Stimulated activated naive B cell treated with anti-CD40 and anti-IgM and Interleukin-4, amounts not matched to agents 10 μg/mL and 1 μg/mL and 100 μg/mL, for 72 hours (primary cell): ENCODE data around the gene CYP4F22.
"Not testable (repeated sequence)": the region's sequence is repeated elsewhere in the genome, so short reads cannot be mapped to it uniquely, and the experiment has no call there.

Source experiments
- ATAC-seq, 2 donors: fragments of 150-1000 bp; cut with Tn5 transposase; replicated peaks; 2 replicates each; pipeline ENCODE4 v1.10.0; 2021; ENCODE audit warnings: moderate library complexity in 1 of 2
- DNase-seq: peaks from one replicate; pipeline ENCODE4 v3.0.0; 2021
- H3K27ac Mint-ChIP-seq: one replicate; pipeline ENCODE4 v1.8.0; 2022; ENCODE audit warnings: mild to moderate bottlenecking, mixed read lengths
- H3K27me3 Mint-ChIP-seq, 2 donors: one replicate each; pipeline ENCODE4 v1.8.0; 2022; ENCODE audit warnings: mixed read lengths in 2 of 2
- H3K36me3 Mint-ChIP-seq, 2 donors: one replicate each; pipeline ENCODE4 v1.8.0; 2022; ENCODE audit warnings: mixed read lengths in 2 of 2, mild to moderate bottlenecking in 1 of 2
- H3K4me1 Mint-ChIP-seq, 2 donors: one replicate each; pipeline ENCODE4 v1.8.0; 2022; ENCODE audit warnings: mixed read lengths in 2 of 2, mild to moderate bottlenecking in 1 of 2
- H3K4me3 Mint-ChIP-seq, 2 donors: one replicate each; pipeline ENCODE4 v1.8.0; 2022; ENCODE audit warnings: mild to moderate bottlenecking in 2 of 2, mixed read lengths in 2 of 2, moderate library complexity in 1 of 2
- H3K9me3 Mint-ChIP-seq, 2 donors: one replicate each; pipeline ENCODE4 v1.8.0; 2022; ENCODE audit warnings: mixed read lengths in 2 of 2, mild to moderate bottlenecking in 1 of 2

CYP4F22 gene

GRCh38 chr19:15476325-15476724 is 32.0 kb upstream of the CYP4F22 start:
- DNase-seq (no peak), ATAC-seq (no peak)
- Mint-ChIP-seq H3K4me1 (peaks cover 4 to 5% of the 10 kb centered on the region in 2 donors), H3K27ac (no peak overlapping the region), H3K36me3 (peaks cover 0 to 4% of the 10 kb centered on the region in 2 donors), H3K4me3 (no peak overlapping the region), H3K27me3 (peaks cover 7% of the 10 kb centered on the region in 2 donors), H3K9me3 (no peaks in the 10 kb centered on the region)

DNA sequence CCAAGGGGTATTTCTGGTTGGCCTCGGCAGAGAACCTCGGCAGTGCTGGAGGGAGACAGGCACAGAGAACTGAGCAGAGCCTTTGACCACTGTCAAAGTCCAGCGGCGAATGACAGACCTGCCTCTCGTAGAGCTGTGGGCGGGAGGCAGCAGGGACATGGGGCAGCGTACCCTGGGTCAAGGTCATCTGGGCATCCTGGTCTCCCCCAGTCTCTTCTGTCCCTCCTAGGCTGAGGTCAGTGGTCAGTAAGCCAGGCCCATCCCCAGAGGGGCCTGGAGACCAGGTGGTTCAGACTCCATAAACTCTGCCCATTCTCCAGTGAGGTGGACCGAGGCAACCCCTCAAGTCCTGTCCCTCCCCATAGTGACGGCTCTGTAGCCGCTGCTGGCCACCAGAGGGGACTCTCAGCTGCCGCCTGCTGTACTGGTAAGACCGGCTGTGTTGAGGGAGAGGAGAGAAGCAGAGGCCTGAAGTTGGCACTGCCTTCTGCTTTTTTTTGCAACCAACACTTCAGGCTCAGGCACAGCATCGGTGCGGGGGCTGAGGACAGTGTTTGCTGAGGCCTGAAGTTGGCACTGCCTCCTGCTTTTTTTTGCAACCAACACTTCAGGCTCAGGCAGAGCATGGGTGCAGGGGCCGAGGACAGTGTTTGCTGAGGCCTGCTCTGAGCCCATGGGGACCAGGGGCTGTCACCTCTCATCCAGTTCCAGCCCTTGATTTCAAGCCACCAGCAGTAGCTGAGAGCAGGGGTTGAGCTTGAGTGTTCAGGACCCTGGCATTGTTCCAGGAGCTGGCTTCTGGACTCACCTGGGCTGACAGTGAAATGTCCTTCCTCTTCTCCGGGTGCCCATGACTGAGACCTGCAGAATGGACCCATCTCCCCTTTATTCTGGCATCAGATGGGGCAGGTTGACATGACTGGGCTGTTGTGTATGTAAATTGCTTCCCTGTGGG is 28.7 kb upstream of the CYP4F22 start, which contains the start of gene PGLYRP2:
TSS of gene PGLYRP2 (minus strand) at position 111 of the 955 bp plus-strand sequence. CDS start 130 bp downstream, outside the sequence.
- H3K36me3 Mint-ChIP-seq = peaks cover 0 to 4% of the 10 kb centered on the region in 2 donors
- ATAC-seq = peak; percentile 20 to 29
- no peak within 1 kb of the TSS for H3K4me3 Mint-ChIP-seq
- no peaks in the 10 kb centered on the region for H3K27me3 Mint-ChIP-seq
- no peak within 1 kb of the TSS for H3K27ac Mint-ChIP-seq
- DNase-seq = no peak
- H3K9me3 Mint-ChIP-seq = no peaks in the 10 kb centered on the region
- peaks cover 12 to 17% of the 10 kb centered on the region in 2 donors for H3K4me1 Mint-ChIP-seq

- H3K9me3 Mint-ChIP-seq, ATAC-seq, DNase-seq, H3K27ac Mint-ChIP-seq, H3K27me3 Mint-ChIP-seq, H3K36me3 Mint-ChIP-seq, H3K4me3 Mint-ChIP-seq: not testable (repeated sequence)
- peaks cover 12 to 17% of the 10 kb centered on the region in 2 donors for H3K4me1 Mint-ChIP-seq
Observed at GRCh38 chr19:15480996-15481395, 27.3 kb upstream of the CYP4F22 start.

DNA sequence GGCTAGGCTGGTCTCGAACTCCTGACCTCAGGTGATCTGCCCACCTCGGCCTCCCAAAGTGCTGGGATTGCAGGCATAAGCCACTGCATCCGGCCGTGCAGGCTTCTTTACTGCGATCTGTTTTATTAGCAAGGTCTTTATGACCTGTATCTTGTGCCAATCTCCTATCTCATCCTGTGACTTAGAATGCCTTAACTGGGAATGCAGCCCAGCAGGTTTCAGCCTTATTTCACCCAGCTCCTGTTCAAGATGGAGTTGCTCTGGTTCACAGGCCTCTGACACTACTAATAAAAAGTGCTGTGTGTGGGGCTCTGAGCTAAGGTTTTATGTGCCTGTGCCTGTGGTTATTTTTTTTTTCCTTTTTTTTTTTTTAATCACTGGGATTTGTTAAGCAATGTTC is 22.6 kb upstream of the CYP4F22 start:
- peaks cover 9 to 13% of the 10 kb centered on the region in 2 donors for H3K4me1 Mint-ChIP-seq
- H3K9me3 Mint-ChIP-seq, H3K4me3 Mint-ChIP-seq, H3K27me3 Mint-ChIP-seq, ATAC-seq, H3K36me3 Mint-ChIP-seq, DNase-seq, H3K27ac Mint-ChIP-seq: not testable (repeated sequence)

- no peaks in the 10 kb centered on the region for H3K36me3 Mint-ChIP-seq
- DNase-seq = no peak
- H3K4me1 Mint-ChIP-seq = peaks cover 9 to 13% of the 10 kb centered on the region in 2 donors
Observed at GRCh38 chr19:15487038-15487437, 21.3 kb upstream of the CYP4F22 start.

DNA sequence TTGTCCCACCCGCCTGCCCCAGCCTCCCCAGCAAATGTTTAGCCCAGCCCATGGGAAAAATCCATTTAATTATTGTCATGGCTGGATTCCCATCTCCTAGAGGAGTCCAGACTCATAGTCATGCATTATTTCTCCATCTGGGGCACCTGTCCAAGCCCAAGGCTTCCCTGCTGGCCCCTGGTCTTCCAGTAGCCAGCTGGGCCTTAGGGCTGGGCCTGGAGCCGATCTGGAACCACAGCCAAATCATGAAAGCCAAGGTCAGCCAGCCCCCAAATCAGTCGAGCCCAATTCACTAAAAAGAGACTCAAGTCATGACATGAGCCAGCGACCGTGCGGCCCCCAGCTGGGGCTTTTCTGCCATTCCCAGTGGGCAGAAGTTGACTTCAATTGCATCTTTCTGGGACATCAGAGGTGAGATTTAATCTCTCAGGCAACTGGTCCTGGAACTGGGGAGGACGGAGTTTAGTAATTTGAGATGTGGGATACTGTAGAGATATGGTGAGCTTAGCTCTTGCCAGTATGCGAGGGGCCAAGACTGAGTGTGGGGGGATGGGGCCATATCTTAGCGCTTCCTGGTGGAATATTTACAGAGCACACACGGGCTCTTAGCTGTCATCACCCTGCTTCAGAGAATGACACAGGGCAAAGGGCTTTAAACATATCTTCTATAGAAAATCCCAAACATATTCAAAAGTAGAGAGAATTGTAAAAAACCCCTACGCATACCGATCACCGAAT is 19.7 kb upstream of the CYP4F22 start:
- ATAC-seq = no peak
- Mint-ChIP-seq H3K27me3 (peaks cover 0 to 12% of the 10 kb centered on the region in 2 donors), H3K9me3 (peaks cover 0 to 3% of the 10 kb centered on the region in 2 donors), H3K36me3 (no peaks in the 10 kb centered on the region), H3K4me1 (peaks cover under 1 to 3% of the 10 kb centered on the region in 2 donors), H3K27ac (no peak overlapping the region), H3K4me3 (no peak overlapping the region)
- DNase-seq = no peak

More at GRCh38 chr19:15487038-15487437, 21.3 kb upstream of the CYP4F22 start:
- H3K27me3 Mint-ChIP-seq = no peaks in the 10 kb centered on the region
- no peak overlapping the region for H3K4me3 Mint-ChIP-seq
- H3K9me3 Mint-ChIP-seq = peaks cover 0 to 3% of the 10 kb centered on the region in 2 donors
- no peak for ATAC-seq
- no peak overlapping the region for H3K27ac Mint-ChIP-seq

- H3K27ac Mint-ChIP-seq = no peak overlapping the region
- DNase-seq (no peak), ATAC-seq (no peak)
- H3K4me1 Mint-ChIP-seq = no peaks in the 10 kb centered on the region
- peaks cover 2 to 4% of the 10 kb centered on the region in 2 donors for H3K9me3 Mint-ChIP-seq
- H3K36me3 Mint-ChIP-seq = no peaks in the 10 kb centered on the region
- no peak overlapping the region for H3K4me3 Mint-ChIP-seq
- H3K27me3 Mint-ChIP-seq = peaks cover 17 to 35% of the 10 kb centered on the region in 2 donors
Observed at GRCh38 chr19:15495151-15495550, 13.2 kb upstream of the CYP4F22 start.

DNA sequence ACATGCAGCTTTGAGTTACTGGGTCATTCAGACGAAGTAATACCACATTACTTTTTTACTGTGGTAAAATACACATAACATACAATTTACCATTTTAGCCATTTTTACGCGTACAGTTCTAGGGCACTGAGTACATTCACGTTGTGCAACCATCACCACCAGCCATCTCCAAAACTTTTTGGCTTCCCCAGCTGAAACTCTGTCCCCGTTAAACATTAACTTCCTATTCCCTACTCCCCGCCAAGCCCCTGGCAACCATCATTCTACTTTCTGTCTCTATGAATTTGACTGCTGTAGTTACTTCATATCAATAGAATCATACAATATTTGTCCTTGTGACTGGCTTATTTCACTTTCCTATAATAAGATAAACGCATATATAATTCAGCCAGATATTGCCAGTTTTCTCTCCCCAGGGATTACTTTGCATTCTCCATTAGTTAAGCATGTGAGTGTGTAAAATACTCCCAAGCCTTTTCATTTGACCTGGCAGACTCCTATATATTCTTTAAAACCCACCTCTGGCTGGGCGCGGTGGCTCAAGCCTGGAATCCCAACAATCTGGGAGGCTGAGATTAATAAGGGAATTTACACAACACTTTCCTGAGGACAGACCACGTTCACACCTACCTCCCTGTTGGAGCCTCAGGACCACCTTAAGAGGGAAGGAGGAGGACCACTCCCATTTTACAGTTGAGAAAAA is 10.0 kb upstream of the CYP4F22 start:
- no peaks in the 10 kb centered on the region for H3K36me3 Mint-ChIP-seq
- H3K27me3 Mint-ChIP-seq = peaks cover 22 to 48% of the 10 kb centered on the region in 2 donors
- H3K9me3 Mint-ChIP-seq = peaks cover 2 to 4% of the 10 kb centered on the region in 2 donors
- no peaks in the 10 kb centered on the region for H3K4me1 Mint-ChIP-seq
- no peak overlapping the region for H3K27ac Mint-ChIP-seq
- ATAC-seq (no peak), DNase-seq (no peak)
- H3K4me3 Mint-ChIP-seq = no peak overlapping the region

- no peak for ATAC-seq
- Mint-ChIP-seq H3K36me3 (no peaks in the 10 kb centered on the region), H3K27me3 (peaks cover 22 to 44% of the 10 kb centered on the region in 2 donors), H3K4me3 (no peak overlapping the region), H3K27ac (no peak overlapping the region), H3K4me1 (no peaks in the 10 kb centered on the region), H3K9me3 (peaks cover 2 to 4% of the 10 kb centered on the region in 2 donors)
- no peak for DNase-seq
Observed at GRCh38 chr19:15498910-15499309, 9.4 kb upstream of the CYP4F22 start.

- Mint-ChIP-seq H3K36me3 (no peaks in the 10 kb centered on the region), H3K9me3 (peaks cover 4% of the 10 kb centered on the region in 2 donors), H3K4me3 (no peak overlapping the region), H3K27ac (no peak overlapping the region), H3K27me3 (peaks cover 39 to 53% of the 10 kb centered on the region in 2 donors), H3K4me1 (no peaks in the 10 kb centered on the region)
- ATAC-seq (no peak), DNase-seq (no peak)
Observed at GRCh38 chr19:15501596-15501995, 6.7 kb upstream of the CYP4F22 start.

DNA sequence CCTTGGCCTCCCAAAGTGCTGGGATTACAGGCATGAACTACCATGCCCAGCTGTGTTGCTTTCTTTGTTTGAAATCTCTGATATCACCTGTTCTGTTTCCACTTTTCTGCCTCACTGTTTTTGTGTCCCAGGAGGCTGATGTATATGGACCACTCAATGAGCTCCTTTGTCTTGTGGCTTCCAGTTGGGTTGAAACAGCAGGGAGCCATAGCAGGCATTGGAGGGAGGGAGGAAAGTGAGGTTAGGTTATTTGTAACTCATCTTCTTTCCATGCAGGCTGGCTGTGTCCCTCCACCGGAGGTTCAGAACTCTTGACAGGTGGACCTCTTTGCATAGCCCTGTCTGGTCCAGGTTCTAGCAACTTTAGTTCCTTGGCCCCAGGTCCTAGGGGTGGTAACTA is 6.1 kb upstream of the CYP4F22 start:
- no peak for ATAC-seq
- no peaks in the 10 kb centered on the region for H3K36me3 Mint-ChIP-seq
- H3K4me3 Mint-ChIP-seq = no peak overlapping the region
- DNase-seq = no peak
- no peak overlapping the region for H3K27ac Mint-ChIP-seq
- H3K27me3 Mint-ChIP-seq = peaks cover 44 to 59% of the 10 kb centered on the region in 2 donors
- H3K4me1 Mint-ChIP-seq = no peaks in the 10 kb centered on the region
- H3K9me3 Mint-ChIP-seq = peaks cover 4% of the 10 kb centered on the region in 2 donors

- no peaks in the 10 kb centered on the region for H3K36me3 Mint-ChIP-seq
- no peak overlapping the region for H3K27ac Mint-ChIP-seq
- peaks cover 11 to 16% of the 10 kb centered on the region in 2 donors for H3K4me1 Mint-ChIP-seq
- ATAC-seq = no peak
- no peak overlapping the region for H3K4me3 Mint-ChIP-seq
- H3K9me3 Mint-ChIP-seq = peaks cover 0 to 2% of the 10 kb centered on the region in 2 donors
- no peak for DNase-seq
- peaks cover 52 to 73% of the 10 kb centered on the region in 2 donors for H3K27me3 Mint-ChIP-seq
Observed at GRCh38 chr19:15506074-15506571, 2.2 kb upstream of the CYP4F22 start.

- H3K4me3 Mint-ChIP-seq = peak overlapping the region in 1 of 2 donors; percentile 69
- DNase-seq (no peak), ATAC-seq (no peak)
- peaks cover 11 to 16% of the 10 kb centered on the region in 2 donors for H3K4me1 Mint-ChIP-seq
- no peaks in the 10 kb centered on the region for H3K36me3 Mint-ChIP-seq
- peaks cover 0 to 2% of the 10 kb centered on the region in 2 donors for H3K9me3 Mint-ChIP-seq
- H3K27me3 Mint-ChIP-seq = peaks cover 60 to 67% of the 10 kb centered on the region in 2 donors
- peak overlapping the region; percentile 16 for H3K27ac Mint-ChIP-seq
Observed at GRCh38 chr19:15507068-15508034, 974 bp upstream of the CYP4F22 start.
